Measurements from ENCODE around the gene LRRC8E. TPM values are rescaled to one million over a fixed set of nuclear protein-coding genes. Genes with fewer than 3 reads are reported as not detected.

The LRRC8E gene
- total and polyA plus RNA-seq, 10 of the 15 experiments (the other 5 are each of a cell fraction or from before 2014, with no cell fraction given): 0.04 to 0.32 (median 0.25) TPM; not detected in 7

- no peak overlapping the region for H2AFZ ChIP-seq (ENCODE audit: control insufficient read depth, low read depth, low read length)
- no peaks in the 10 kb centered on the region for H3K9me3 ChIP-seq (replicated peaks; ENCODE audit: control insufficient read depth, insufficient read depth, low read length)
- ChIA-PET SMC1A (ENCODE audit: uncharacterized antibody, unreplicated experiment) (no interaction called here), RAD21 (ENCODE audit: unreplicated experiment) (no interaction called here), CTCF (interaction anchor here (0.8 to 1.0 kb wide), 2 partner anchors 13 to 288 kb away, joined by 3 to 4 read pairs; no protein-coding TSS in a partner anchor), POLR2A (no interaction called here)
- peaks cover 0 to 3% of the 10 kb centered on the region in 2 experiments; a peak in 2 of 4 replicates for H3K27me3 ChIP-seq (replicated peaks in 1 of 2; ENCODE audit: control insufficient read depth in 2 of 2, insufficient read depth in 2 of 2, low read length in 1 of 2)
- H3K36me3 ChIP-seq (ENCODE audit: control insufficient read depth in 2 of 2, insufficient read depth in 2 of 2, low read length in 1 of 2): no peaks in the 10 kb centered on the region
- TF ChIP-seq ZZZ3 (IDR thresholded peaks at IDR 0.05; ENCODE audit: control insufficient read depth, insufficient read length, low read depth) (no peak), CREB1 (IDR thresholded peaks at IDR 0.05; ENCODE audit: low read depth) (no peak), FOXM1 (IDR thresholded peaks at IDR 0.05; ENCODE audit: low read depth, low read length) (no peak)
- BruUV-seq (replicated peaks): no TSS peak
- H3K9ac ChIP-seq (ENCODE audit: control insufficient read depth, insufficient read depth, low read length): no peak overlapping the region
- H3K79me2 ChIP-seq (ENCODE audit: control insufficient read depth, insufficient read depth, low read length): no peaks in the 10 kb centered on the region
- ATAC-seq (no peak), FAIRE-seq (no peak), DNase-seq (ENCODE audit: low read depth, low spot score) (no peak)
- no peak overlapping the region for H3K4me2 ChIP-seq (ENCODE audit: control insufficient read depth, insufficient read depth)
- H3K4me3 ChIP-seq: no peak overlapping the region
- WGBS (ENCODE audit: insufficient coverage, insufficient replicate concordance, low lambda C conversion rate, missing lambda C conversion rate): 64% methylated on average over 16 of the region's 16 CpGs
- H3K27ac ChIP-seq (ENCODE audit: control insufficient read depth, insufficient read depth): no peak overlapping the region
- H4K20me1 ChIP-seq (ENCODE audit: control insufficient read depth, insufficient read depth): no peaks in the 10 kb centered on the region
- no peaks in the 10 kb centered on the region; the same call in 1 of the 2 replicates for H3K4me1 ChIP-seq (ENCODE audit: control insufficient read depth, insufficient read depth, low read length)
- in situ Hi-C loops (cut with MboI): no loop called here
- intact Hi-C loops (cut with micrococcal nuclease; ENCODE audit: unreplicated experiment): no loop called here
Observed at GRCh38 chr19:7856109-7856591, 32.2 kb upstream of the LRRC8E start.

DNA sequence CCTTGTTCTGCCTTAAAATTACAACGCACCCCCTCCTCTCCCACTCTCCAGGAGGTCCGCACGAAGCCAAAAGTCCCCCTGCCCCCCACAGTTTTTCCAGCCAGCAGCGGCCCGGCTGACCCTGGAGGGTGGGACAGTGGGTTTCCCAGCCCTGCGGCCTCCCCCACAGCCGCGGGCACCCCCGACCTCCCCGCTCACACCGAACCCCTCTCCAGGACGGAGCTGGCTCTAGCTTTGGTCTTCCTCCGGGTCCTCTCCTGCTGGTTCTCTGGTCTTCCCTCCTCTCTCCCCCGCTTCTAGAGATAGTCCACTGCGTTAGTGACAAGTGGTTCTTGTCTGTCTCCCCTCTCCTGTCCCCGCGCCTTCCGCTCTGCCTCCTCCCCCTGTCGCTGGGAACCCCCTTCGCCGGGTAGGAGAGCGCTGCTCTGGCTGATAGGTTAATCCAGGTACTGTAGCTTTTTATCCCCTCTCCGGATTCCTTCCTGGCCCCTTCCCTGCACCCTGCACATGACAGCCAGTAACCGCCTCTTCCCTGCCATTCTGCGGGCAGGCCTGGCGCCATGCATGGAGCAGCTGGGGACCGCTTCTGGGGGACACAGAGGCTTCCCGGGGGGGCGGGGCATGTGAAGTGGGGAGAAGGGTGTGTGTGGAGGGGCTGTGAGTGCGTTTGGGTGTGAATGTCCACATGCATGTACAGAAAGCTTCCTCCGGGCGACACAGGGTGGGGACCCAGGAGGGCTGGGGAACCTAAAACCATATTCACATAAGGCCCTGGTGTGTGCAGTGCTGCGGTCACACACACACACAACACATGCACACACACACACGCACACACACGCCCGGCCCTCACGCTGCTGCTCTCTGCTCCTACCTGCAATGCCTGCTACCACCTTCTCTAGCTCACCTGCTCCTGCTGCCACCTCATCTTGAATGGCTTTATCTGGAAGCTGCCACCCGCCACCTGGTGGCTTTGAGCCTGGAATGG, 31.3 kb upstream of the LRRC8E start:
- no TSS peak for BruUV-seq (replicated peaks)
- no peak overlapping the region for H3K4me3 ChIP-seq
- CTCF ChIA-PET: interaction anchor here (0.8 to 1.0 kb wide), 2 partner anchors 12 to 289 kb away, joined by 3 to 4 read pairs; no protein-coding TSS in a partner anchor
- H4K20me1 ChIP-seq (ENCODE audit: control insufficient read depth, insufficient read depth): no peaks in the 10 kb centered on the region
- no peak overlapping the region for H3K9ac ChIP-seq (ENCODE audit: control insufficient read depth, insufficient read depth, low read length)
- H3K79me2 ChIP-seq (ENCODE audit: control insufficient read depth, insufficient read depth, low read length): no peaks in the 10 kb centered on the region
- SMC1A ChIA-PET (ENCODE audit: uncharacterized antibody, unreplicated experiment): no interaction called here
- 69% methylated on average over 33 of the region's 38 CpGs for WGBS (ENCODE audit: insufficient coverage, insufficient replicate concordance, low lambda C conversion rate, missing lambda C conversion rate)
- H3K27ac ChIP-seq (ENCODE audit: control insufficient read depth, insufficient read depth): no peak overlapping the region
- no peak overlapping the region for H2AFZ ChIP-seq (ENCODE audit: control insufficient read depth, low read depth, low read length)
- no peaks in the 10 kb centered on the region for H3K9me3 ChIP-seq (replicated peaks; ENCODE audit: control insufficient read depth, insufficient read depth, low read length)
- FAIRE-seq (no peak), DNase-seq (ENCODE audit: low read depth, low spot score) (no peak), ATAC-seq (no peak)
- intact Hi-C loops (cut with micrococcal nuclease; ENCODE audit: unreplicated experiment) (no loop called here), in situ Hi-C loops (cut with MboI) (no loop called here)
- no peaks in the 10 kb centered on the region for H3K36me3 ChIP-seq (ENCODE audit: control insufficient read depth in 2 of 2, insufficient read depth in 2 of 2, low read length in 1 of 2)
- H3K4me1 ChIP-seq (ENCODE audit: control insufficient read depth, insufficient read depth, low read length): peaks cover 4% of the 10 kb centered on the region
- POLR2A ChIA-PET: no interaction called here
- no peak overlapping the region for H3K4me2 ChIP-seq (ENCODE audit: control insufficient read depth, insufficient read depth)
- RAD21 ChIA-PET (ENCODE audit: unreplicated experiment): no interaction called here
- peaks cover 0 to 5% of the 10 kb centered on the region in 2 experiments; a peak in 3 of 4 replicates for H3K27me3 ChIP-seq (replicated peaks in 1 of 2; ENCODE audit: control insufficient read depth in 2 of 2, insufficient read depth in 2 of 2, low read length in 1 of 2)
- TF ChIP-seq, protein P1, sequence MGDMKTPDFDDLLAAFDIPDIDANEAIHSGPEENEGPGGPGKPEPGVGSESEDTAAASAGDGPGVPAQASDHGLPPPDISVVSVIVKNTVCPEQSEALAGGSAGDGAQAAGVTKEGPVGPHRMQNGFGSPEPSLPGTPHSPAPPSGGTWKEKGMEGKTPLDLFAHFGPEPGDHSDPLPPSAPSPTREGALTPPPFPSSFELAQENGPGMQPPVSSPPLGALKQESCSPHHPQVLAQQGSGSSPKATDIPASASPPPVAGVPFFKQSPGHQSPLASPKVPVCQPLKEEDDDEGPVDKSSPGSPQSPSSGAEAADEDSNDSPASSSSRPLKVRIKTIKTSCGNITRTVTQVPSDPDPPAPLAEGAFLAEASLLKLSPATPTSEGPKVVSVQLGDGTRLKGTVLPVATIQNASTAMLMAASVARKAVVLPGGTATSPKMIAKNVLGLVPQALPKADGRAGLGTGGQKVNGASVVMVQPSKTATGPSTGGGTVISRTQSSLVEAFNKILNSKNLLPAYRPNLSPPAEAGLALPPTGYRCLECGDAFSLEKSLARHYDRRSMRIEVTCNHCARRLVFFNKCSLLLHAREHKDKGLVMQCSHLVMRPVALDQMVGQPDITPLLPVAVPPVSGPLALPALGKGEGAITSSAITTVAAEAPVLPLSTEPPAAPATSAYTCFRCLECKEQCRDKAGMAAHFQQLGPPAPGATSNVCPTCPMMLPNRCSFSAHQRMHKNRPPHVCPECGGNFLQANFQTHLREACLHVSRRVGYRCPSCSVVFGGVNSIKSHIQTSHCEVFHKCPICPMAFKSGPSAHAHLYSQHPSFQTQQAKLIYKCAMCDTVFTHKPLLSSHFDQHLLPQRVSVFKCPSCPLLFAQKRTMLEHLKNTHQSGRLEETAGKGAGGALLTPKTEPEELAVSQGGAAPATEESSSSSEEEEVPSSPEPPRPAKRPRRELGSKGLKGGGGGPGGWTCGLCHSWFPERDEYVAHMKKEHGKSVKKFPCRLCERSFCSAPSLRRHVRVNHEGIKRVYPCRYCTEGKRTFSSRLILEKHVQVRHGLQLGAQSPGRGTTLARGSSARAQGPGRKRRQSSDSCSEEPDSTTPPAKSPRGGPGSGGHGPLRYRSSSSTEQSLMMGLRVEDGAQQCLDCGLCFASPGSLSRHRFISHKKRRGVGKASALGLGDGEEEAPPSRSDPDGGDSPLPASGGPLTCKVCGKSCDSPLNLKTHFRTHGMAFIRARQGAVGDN (IDR thresholded peaks at IDR 0.05): no peak
- TF ChIP-seq, protein P2, sequence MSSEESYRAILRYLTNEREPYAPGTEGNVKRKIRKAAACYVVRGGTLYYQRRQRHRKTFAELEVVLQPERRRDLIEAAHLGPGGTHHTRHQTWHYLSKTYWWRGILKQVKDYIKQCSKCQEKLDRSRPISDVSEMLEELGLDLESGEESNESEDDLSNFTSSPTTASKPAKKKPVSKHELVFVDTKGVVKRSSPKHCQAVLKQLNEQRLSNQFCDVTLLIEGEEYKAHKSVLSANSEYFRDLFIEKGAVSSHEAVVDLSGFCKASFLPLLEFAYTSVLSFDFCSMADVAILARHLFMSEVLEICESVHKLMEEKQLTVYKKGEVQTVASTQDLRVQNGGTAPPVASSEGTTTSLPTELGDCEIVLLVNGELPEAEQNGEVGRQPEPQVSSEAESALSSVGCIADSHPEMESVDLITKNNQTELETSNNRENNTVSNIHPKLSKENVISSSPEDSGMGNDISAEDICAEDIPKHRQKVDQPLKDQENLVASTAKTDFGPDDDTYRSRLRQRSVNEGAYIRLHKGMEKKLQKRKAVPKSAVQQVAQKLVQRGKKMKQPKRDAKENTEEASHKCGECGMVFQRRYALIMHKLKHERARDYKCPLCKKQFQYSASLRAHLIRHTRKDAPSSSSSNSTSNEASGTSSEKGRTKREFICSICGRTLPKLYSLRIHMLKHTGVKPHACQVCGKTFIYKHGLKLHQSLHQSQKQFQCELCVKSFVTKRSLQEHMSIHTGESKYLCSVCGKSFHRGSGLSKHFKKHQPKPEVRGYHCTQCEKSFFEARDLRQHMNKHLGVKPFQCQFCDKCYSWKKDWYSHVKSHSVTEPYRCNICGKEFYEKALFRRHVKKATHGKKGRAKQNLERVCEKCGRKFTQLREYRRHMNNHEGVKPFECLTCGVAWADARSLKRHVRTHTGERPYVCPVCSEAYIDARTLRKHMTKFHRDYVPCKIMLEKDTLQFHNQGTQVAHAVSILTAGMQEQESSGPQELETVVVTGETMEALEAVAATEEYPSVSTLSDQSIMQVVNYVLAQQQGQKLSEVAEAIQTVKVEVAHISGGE (CRISPR knock-in tag; IDR thresholded peaks at IDR 0.05): no peak
- no peak for TF ChIP-seq SIX5 (IDR thresholded peaks at IDR 0.05; ENCODE audit: low read depth, low read length, severe bottlenecking)
- no peak for TF ChIP-seq TARDBP (IDR thresholded peaks at IDR 0.05; ENCODE audit: borderline replicate concordance)
